A673 (cell line): Measurements from ENCODE around the gene MLEC. TPM values are rescaled to one million over a fixed set of nuclear protein-coding genes. Genes with fewer than 3 reads are reported as not detected.

Experiments
- Bru-seq: library from RNA; stranded (reverse); fragments of 400-500 nt; gene quantifications from one replicate; lab custom pipeline; 2021; lab: Mats Ljungman, UMichigan
- BruChase-seq, 2 experiments: library from RNA; stranded (reverse); fragments of 400-500 nt; gene quantifications; one replicate each; lab custom pipeline; 2021; lab: Mats Ljungman, UMichigan
- BruUV-seq: library from RNA; stranded (reverse); fragments of 400-500 nt; replicated peaks from 2 replicates; lab custom pipeline; 2021; lab: Mats Ljungman, UMichigan
- CTCF ChIA-PET: fragments of 300-600 bp; sonication (Branson Sonifier 250); formaldehyde crosslinking; loops from one replicate; lab custom pipeline; 2022; ENCODE audit warnings: antibody characterized with exemption; lab: Charles Lee
- POLR2A ChIA-PET: fragments of 300-600 bp; sonication (Branson Sonifier 250); formaldehyde crosslinking; loops from one replicate; lab custom pipeline; 2022; ENCODE audit warnings: antibody characterized with exemption; ENCODE audit not compliant: low non-redundant PET; lab: Charles Lee
- DNase-seq: peaks from one replicate; pipeline ENCODE4 v3.0.0-alpha.2; 2015; ENCODE audit warnings: low spot score
- H3K27ac ChIP-seq: fragments of 200-600 bp; sonication (generic); 2 replicates; pipeline ENCODE4 v1.5.1; 2016; ENCODE audit warnings: mixed run types, low read depth, mild to moderate bottlenecking, mixed read lengths, antibody characterized with exemption, low read length; ENCODE audit not compliant: poor library complexity, severe bottlenecking
- H3K27me3 ChIP-seq: fragments of 200-600 bp; sonication (generic); replicated peaks from 2 replicates; pipeline ENCODE4 v1.6.1; 2017; ENCODE audit warnings: mixed run types, low read depth, mild to moderate bottlenecking, mixed read lengths, antibody characterized with exemption, low read length; ENCODE audit not compliant: insufficient read depth, poor library complexity
- H3K36me3 ChIP-seq: fragments of 200-600 bp; sonication (generic); 2 replicates; pipeline ENCODE4 v1.6.1; 2016; ENCODE audit warnings: mixed run types, mild to moderate bottlenecking, mixed read lengths, antibody characterized with exemption, low read length; ENCODE audit not compliant: insufficient read depth, poor library complexity, severe bottlenecking
- H3K4me1 ChIP-seq: fragments of 200-600 bp; sonication (generic); 2 replicates; pipeline ENCODE4 v1.6.1; 2017; ENCODE audit warnings: mixed run types, mild to moderate bottlenecking, mixed read lengths, antibody characterized with exemption, low read length; ENCODE audit not compliant: insufficient read depth, poor library complexity, severe bottlenecking
- H3K4me3 ChIP-seq: fragments of 200-600 bp; sonication (generic); 2 replicates; pipeline ENCODE4 v1.5.1; 2016; ENCODE audit warnings: low read depth, mixed run types, mild to moderate bottlenecking, mixed read lengths, low read length; ENCODE audit not compliant: poor library complexity, severe bottlenecking
- H3K9me3 ChIP-seq: fragments of 200-600 bp; sonication (generic); 2 replicates; pipeline ENCODE4 v1.6.1; 2016; ENCODE audit warnings: mixed run types, low read depth, mild to moderate bottlenecking, mixed read lengths, antibody characterized with exemption, low read length; ENCODE audit not compliant: poor library complexity, severe bottlenecking
- CTCF ChIP-seq: fragments of 300-800, 200-600 bp; sonication (generic); conservative IDR thresholded peaks from 2 replicates; pipeline ENCODE4 v1.5.1; 2017; ENCODE audit warnings: low read depth, mild to moderate bottlenecking, antibody characterized with exemption, low read length, moderate library complexity, mixed read lengths
- EZH2 ChIP-seq: fragments of 200-600 bp; sonication (generic); IDR thresholded peaks from 2 replicates; pipeline ENCODE4 v1.6.1; 2017; ENCODE audit warnings: borderline replicate concordance, low read depth, mild to moderate bottlenecking, mixed read lengths, antibody characterized with exemption, low read length; ENCODE audit not compliant: poor library complexity, severe bottlenecking
- intact Hi-C: fragments of 100-400 bp; cut with micrococcal nuclease; formaldehyde crosslinking; loops from one replicate; pipeline ENCODE4 v1.10.0; 2022; ENCODE audit not compliant: unreplicated experiment
- long read RNA-seq: library from polyadenylated mRNA; stranded (forward); transcript quantifications from one replicate; pipeline ENCODE4 v2.0.0, GENCODE V29; 2022
- total RNA-seq: library from RNA; stranded (reverse); gene quantifications from 2 replicates; pipeline ENCODE4 v1.2.3, GENCODE V29; 2021

Gene MLEC
- total RNA-seq (145 and 176 TPM in 2 replicates), Bru-seq, nascent RNA (percentile 91 among the genes with signal in this experiment), BruChase-seq, experiment 1, labeled RNA remaining after a 2-hour chase (percentile 99 among the genes with signal in this experiment), BruChase-seq, experiment 2, labeled RNA remaining after a 6-hour chase (percentile 99 among the genes with signal in this experiment)
- long read RNA-seq, full-length matches to known transcripts: 64 of 114 reads
- long read RNA-seq, partial matches to known transcripts: 0 of 114 reads
- long read RNA-seq, other reads (novel, unspliced or antisense): 50 of 114 reads

- H3K27me3 ChIP-seq: no peaks in the 10 kb centered on the region
- POLR2A ChIA-PET: interaction anchor here (0.6 kb wide), 1 partner anchor 27 kb away, joined by 3 read pairs; no protein-coding TSS in a partner anchor
- peak; percentile 99 for DNase-seq
- intact Hi-C loops: no loop called here
- H3K4me3 ChIP-seq: peak within 1 kb of the TSS; percentile 93
- no peaks in the 10 kb centered on the region for H3K36me3 ChIP-seq
- H3K9me3 ChIP-seq: no peaks in the 10 kb centered on the region
- TF ChIP-seq CTCF (0 out of 2 replicates have a peak, but pooled peaks have one; percentile 26), EZH2 (no peak)
- CTCF ChIA-PET: interaction anchor here (0.6 to 0.9 kb wide), 3 partner anchors 38 to 601 kb away, joined by 3 to 7 read pairs (median 3); partner anchors contain the start of gene CABP1
- peaks cover 24% of the 10 kb centered on the region for H3K4me1 ChIP-seq
- peak within 1 kb of the TSS; percentile 98 for H3K27ac ChIP-seq
- BruUV-seq: no TSS peak
These were observed at the start of gene MLEC for GRCh38 chr12:120686690-120687577. Gene MLEC (plus strand): TSS chr12:120687149. CDS start chr12:120687297, 148 bp downstream.

- peak; percentile 63 for DNase-seq
- intact Hi-C loops: no loop called here
- Histone ChIP-seq H3K9me3 (no peaks in the 10 kb centered on the region), H3K27me3 (peaks cover 33% of the 10 kb centered on the region), H3K4me1 (peaks cover 7% of the 10 kb centered on the region), H3K4me3 (peak within 1 kb of the TSS; percentile 43), H3K36me3 (no peaks in the 10 kb centered on the region), H3K27ac (no peak within 1 kb of the TSS)
- ChIA-PET POLR2A (interaction anchor here (0.7 kb wide), 1 partner anchor 76 kb away, joined by 7 read pairs; no protein-coding TSS in a partner anchor), CTCF (interaction anchor here (1.0 to 1.2 kb wide), 2 partner anchors 9 to 47 kb away, joined by 6 to 7 read pairs; partner anchors contain the start of gene MLEC)
- no peak for TF ChIP-seq EZH2
- TF ChIP-seq CTCF: peak; percentile 53
- BruUV-seq: no TSS peak
These were observed 46.9 kb upstream of the MLEC start, which contains the start of gene CABP1 for GRCh38 chr12:120639771-120640721. Gene CABP1 (plus strand): TSS chr12:120640626. CDS start chr12:120640686, 60 bp downstream.
